ENCODE data around the gene SYT3.
A peak's percentile ranks its signal among the peaks of the same experiment; 100 is the strongest.
"Not testable (repeated sequence)": the region's sequence is repeated elsewhere in the genome, so short reads cannot be mapped to it uniquely, and the experiment has no call there.

Gene SYT3

GRCh38 chr19:50607874-50608785 is 31.6 kb downstream of the SYT3 start:
- Histone ChIP-seq H3K36me3 (ENCODE audit: control insufficient read depth, insufficient read depth, low read length) (no peaks in the 10 kb centered on the region), H3K27ac (ENCODE audit: low read depth, low read length) (no peak overlapping the region), H3K9me3 (ENCODE audit: control insufficient read depth, insufficient read depth, low read depth, low read length) (peaks cover 10% of the 10 kb centered on the region), H3K4me1 (ENCODE audit: control insufficient read depth, insufficient read depth, low read length) (no peaks in the 10 kb centered on the region), H3K9ac (ENCODE audit: low read length) (no peak overlapping the region), H3K27me3 (ENCODE audit: control insufficient read depth, insufficient read depth, low read length) (peaks cover 22% of the 10 kb centered on the region), H3K4me3 (ENCODE audit: low read depth, low read length) (peak overlapping the region; percentile 52)

- Histone ChIP-seq H3K9ac (ENCODE audit: low read length) (no peak overlapping the region), H3K4me1 (ENCODE audit: control insufficient read depth, insufficient read depth, low read length) (no peaks in the 10 kb centered on the region), H3K36me3 (ENCODE audit: control insufficient read depth, insufficient read depth, low read length) (no peaks in the 10 kb centered on the region), H3K4me3 (ENCODE audit: low read depth, low read length) (peak overlapping the region; percentile 44), H3K9me3 (ENCODE audit: control insufficient read depth, insufficient read depth, low read depth, low read length) (peaks cover 10% of the 10 kb centered on the region), H3K27me3 (ENCODE audit: control insufficient read depth, insufficient read depth, low read length) (peaks cover 29% of the 10 kb centered on the region), H3K27ac (ENCODE audit: low read depth, low read length) (no peak overlapping the region)
These were observed 32.3 kb downstream of the SYT3 start for GRCh38 chr19:50607388-50607787.

GRCh38 chr19:50606059-50606836 is 33.4 kb downstream of the SYT3 start:
- H3K27me3 ChIP-seq (ENCODE audit: control insufficient read depth, insufficient read depth, low read length), result peaks cover 41% of the 10 kb centered on the region
- not testable (repeated sequence) for H3K36me3 ChIP-seq (ENCODE audit: control insufficient read depth, insufficient read depth, low read length); H3K4me1 ChIP-seq (ENCODE audit: control insufficient read depth, insufficient read depth, low read length); H3K27ac ChIP-seq (ENCODE audit: low read depth, low read length); H3K9ac ChIP-seq (ENCODE audit: low read length); H3K9me3 ChIP-seq (ENCODE audit: control insufficient read depth, insufficient read depth, low read depth, low read length)
- peak overlapping the region; percentile 40 for H3K4me3 ChIP-seq (ENCODE audit: low read depth, low read length)

- H3K9ac ChIP-seq (ENCODE audit: low read length); H3K4me1 ChIP-seq (ENCODE audit: control insufficient read depth, insufficient read depth, low read length); H3K9me3 ChIP-seq (ENCODE audit: control insufficient read depth, insufficient read depth, low read depth, low read length); H3K36me3 ChIP-seq (ENCODE audit: control insufficient read depth, insufficient read depth, low read length); H3K27ac ChIP-seq (ENCODE audit: low read depth, low read length); H3K4me3 ChIP-seq (ENCODE audit: low read depth, low read length): not testable (repeated sequence)
- H3K27me3 ChIP-seq (ENCODE audit: control insufficient read depth, insufficient read depth, low read length), result peaks cover 48% of the 10 kb centered on the region
These were observed 35.2 kb downstream of the SYT3 start for GRCh38 chr19:50604264-50605073.

GRCh38 chr19:50602935-50603334 is 36.7 kb downstream of the SYT3 start:
- no peaks in the 10 kb centered on the region for H3K4me1 ChIP-seq (ENCODE audit: control insufficient read depth, insufficient read depth, low read length)
- H3K4me3 ChIP-seq (ENCODE audit: low read depth, low read length), result no peak overlapping the region
- H3K27ac ChIP-seq (ENCODE audit: low read depth, low read length), result no peak overlapping the region
- no peaks in the 10 kb centered on the region for H3K36me3 ChIP-seq (ENCODE audit: control insufficient read depth, insufficient read depth, low read length)
- peaks cover 10% of the 10 kb centered on the region for H3K9me3 ChIP-seq (ENCODE audit: control insufficient read depth, insufficient read depth, low read depth, low read length)
- peaks cover 48% of the 10 kb centered on the region for H3K27me3 ChIP-seq (ENCODE audit: control insufficient read depth, insufficient read depth, low read length)
- no peak overlapping the region for H3K9ac ChIP-seq (ENCODE audit: low read length)

- Histone ChIP-seq H3K9me3 (ENCODE audit: control insufficient read depth, insufficient read depth, low read depth, low read length) (peaks cover 10% of the 10 kb centered on the region), H3K9ac (ENCODE audit: low read length) (no peak overlapping the region), H3K4me1 (ENCODE audit: control insufficient read depth, insufficient read depth, low read length) (no peaks in the 10 kb centered on the region), H3K27ac (ENCODE audit: low read depth, low read length) (no peak overlapping the region), H3K4me3 (ENCODE audit: low read depth, low read length) (no peak overlapping the region), H3K36me3 (ENCODE audit: control insufficient read depth, insufficient read depth, low read length) (no peaks in the 10 kb centered on the region), H3K27me3 (ENCODE audit: control insufficient read depth, insufficient read depth, low read length) (peaks cover 45% of the 10 kb centered on the region)
These were observed 37.2 kb downstream of the SYT3 start for GRCh38 chr19:50602496-50602895.

GRCh38 chr19:50602089-50602422 is 37.6 kb downstream of the SYT3 start:
- H3K4me1 ChIP-seq (ENCODE audit: control insufficient read depth, insufficient read depth, low read length), result no peaks in the 10 kb centered on the region
- H3K36me3 ChIP-seq (ENCODE audit: control insufficient read depth, insufficient read depth, low read length), result no peaks in the 10 kb centered on the region
- H3K4me3 ChIP-seq (ENCODE audit: low read depth, low read length), result no peak overlapping the region
- H3K9ac ChIP-seq (ENCODE audit: low read length), result no peak overlapping the region
- H3K27me3 ChIP-seq (ENCODE audit: control insufficient read depth, insufficient read depth, low read length), result peaks cover 40% of the 10 kb centered on the region
- no peak overlapping the region for H3K27ac ChIP-seq (ENCODE audit: low read depth, low read length)
- peaks cover 7% of the 10 kb centered on the region for H3K9me3 ChIP-seq (ENCODE audit: control insufficient read depth, insufficient read depth, low read depth, low read length)

- Histone ChIP-seq H3K4me1 (ENCODE audit: control insufficient read depth, insufficient read depth, low read length) (no peaks in the 10 kb centered on the region), H3K27me3 (ENCODE audit: control insufficient read depth, insufficient read depth, low read length) (peaks cover 37% of the 10 kb centered on the region), H3K36me3 (ENCODE audit: control insufficient read depth, insufficient read depth, low read length) (no peaks in the 10 kb centered on the region), H3K9ac (ENCODE audit: low read length) (no peak overlapping the region), H3K9me3 (ENCODE audit: control insufficient read depth, insufficient read depth, low read depth, low read length) (peaks cover 5% of the 10 kb centered on the region), H3K27ac (ENCODE audit: low read depth, low read length) (no peak overlapping the region), H3K4me3 (ENCODE audit: low read depth, low read length) (no peak overlapping the region)
These were observed 38.1 kb downstream of the SYT3 start for GRCh38 chr19:50601407-50602088.

- Histone ChIP-seq H3K9ac (ENCODE audit: low read length) (no peak overlapping the region), H3K4me3 (ENCODE audit: low read depth, low read length) (no peak overlapping the region), H3K4me1 (ENCODE audit: control insufficient read depth, insufficient read depth, low read length) (no peaks in the 10 kb centered on the region), H3K36me3 (ENCODE audit: control insufficient read depth, insufficient read depth, low read length) (no peaks in the 10 kb centered on the region), H3K9me3 (ENCODE audit: control insufficient read depth, insufficient read depth, low read depth, low read length) (0 out of 2 replicates have a peak, but pooled peaks cover under 1% of the 10 kb centered on the region), H3K27ac (ENCODE audit: low read depth, low read length) (no peak overlapping the region), H3K27me3 (ENCODE audit: control insufficient read depth, insufficient read depth, low read length) (peaks cover 29% of the 10 kb centered on the region)
These were observed 40.3 kb downstream of the SYT3 start for GRCh38 chr19:50599427-50599826.

- Histone ChIP-seq H3K4me3 (ENCODE audit: low read depth, low read length) (no peak overlapping the region), H3K27me3 (ENCODE audit: control insufficient read depth, insufficient read depth, low read length) (0 out of 2 replicates have a peak, but pooled peaks cover 8% of the 10 kb centered on the region), H3K4me1 (ENCODE audit: control insufficient read depth, insufficient read depth, low read length) (no peaks in the 10 kb centered on the region), H3K9me3 (ENCODE audit: control insufficient read depth, insufficient read depth, low read depth, low read length) (no peaks in the 10 kb centered on the region), H3K36me3 (ENCODE audit: control insufficient read depth, insufficient read depth, low read length) (no peaks in the 10 kb centered on the region), H3K9ac (ENCODE audit: low read length) (no peak overlapping the region), H3K27ac (ENCODE audit: low read depth, low read length) (no peak overlapping the region)
These were observed 49.5 kb downstream of the SYT3 start for GRCh38 chr19:50590191-50590590.

Data from HUES6 (cell line).